GM21723 (cell line): Measurements from ENCODE around the gene SLC4A1.

Experiments
- ATAC-seq: cut with Tn5 transposase; IDR thresholded peaks from one replicate; pipeline ENCODE4 v1.9.1; 2021; ENCODE audit warnings: mild to moderate bottlenecking, moderate library complexity; ENCODE audit not compliant: unreplicated experiment

Gene SLC4A1

GRCh38 chr17:44221084-44221861, 46.7 kb downstream of the SLC4A1 start:
- no peak for ATAC-seq

GRCh38 chr17:44220213-44221083, 47.5 kb downstream of the SLC4A1 start:
- ATAC-seq, result no peak

- peak; percentile 7 for ATAC-seq
These were observed 48.2 kb downstream of the SLC4A1 start, which contains the start of gene UBTF for GRCh38 chr17:44219616-44220212. UBTF (minus strand) TSS chr17:44219675; CDS start chr17:44218229, 1,446 bp downstream.

GRCh38 chr17:44219108-44219615, 48.8 kb downstream of the SLC4A1 start:
- ATAC-seq, result peak; percentile 34

DNA sequence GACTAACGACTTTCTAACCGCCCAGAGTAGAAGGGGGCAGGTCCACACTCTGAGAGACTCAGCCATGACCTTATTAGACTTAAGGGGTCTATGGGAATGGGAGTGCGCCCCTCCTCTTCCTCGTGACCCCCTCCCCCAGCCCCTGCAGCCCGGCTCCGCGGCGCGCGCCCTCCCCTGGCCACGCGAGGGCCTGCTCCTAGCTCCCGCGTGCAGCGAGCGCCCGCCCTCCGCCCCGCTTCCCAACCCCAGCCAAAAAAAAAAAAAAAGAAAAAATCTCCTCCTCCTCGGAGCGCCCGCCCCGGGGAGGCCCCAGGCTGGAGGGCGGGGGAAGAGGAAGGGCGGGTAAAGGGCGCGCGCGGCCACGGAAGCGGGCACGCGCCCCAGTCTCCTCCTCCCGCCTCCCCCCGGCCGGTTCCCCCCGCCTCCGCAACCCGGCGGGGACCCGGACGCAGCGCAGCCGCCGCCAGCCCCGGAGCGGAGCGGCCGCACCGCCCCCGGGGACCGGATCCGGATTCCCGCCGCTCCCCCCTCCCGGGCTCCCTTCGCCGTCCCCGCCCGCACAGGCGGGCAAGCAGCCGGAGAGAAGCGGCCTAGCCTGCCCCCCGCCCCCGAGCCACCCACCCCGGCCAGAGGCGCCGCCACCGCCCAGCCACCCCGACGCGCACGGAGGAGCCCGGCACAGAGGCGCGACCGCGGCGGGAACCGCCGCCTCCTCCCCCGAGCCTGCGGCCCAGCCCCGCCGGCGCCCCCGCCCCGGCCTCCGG, 49.4 kb downstream of the SLC4A1 start:
- ATAC-seq, result peak; percentile 29

DNA sequence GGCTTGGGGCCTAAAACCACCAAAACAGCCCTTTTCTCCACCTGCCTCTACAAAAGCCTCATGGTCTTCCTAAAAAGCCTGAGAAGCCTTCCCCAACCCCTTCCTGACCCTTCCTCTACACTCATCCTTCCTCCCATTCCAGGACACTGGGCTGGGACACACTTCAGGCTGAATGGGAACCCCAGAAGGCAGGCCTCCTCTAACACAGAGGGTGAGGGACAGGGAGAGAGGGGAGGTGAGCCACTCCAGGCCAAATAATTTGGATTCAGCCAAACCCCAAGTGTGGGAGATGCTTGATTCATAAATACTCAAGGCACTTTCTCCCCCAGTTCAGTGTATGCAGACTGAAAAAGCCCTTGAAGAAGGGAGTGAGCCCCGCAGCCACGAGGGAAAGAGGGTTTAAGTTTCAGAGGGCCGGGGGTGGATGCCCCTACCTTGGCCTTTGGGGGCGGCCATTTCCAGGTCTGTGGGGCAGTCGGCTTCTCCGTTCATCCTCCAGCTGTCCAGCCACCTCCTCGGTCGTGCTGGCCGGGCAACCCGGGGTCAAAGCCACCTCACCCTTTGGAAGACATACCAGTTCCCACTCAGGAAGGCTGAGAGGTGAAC, 50.1 kb downstream of the SLC4A1 start:
- peak; percentile 0 for ATAC-seq

- no peak for ATAC-seq
These were observed 51.2 kb downstream of the SLC4A1 start for GRCh38 chr17:44216694-44217093.

- no peak for ATAC-seq
These were observed 51.8 kb downstream of the SLC4A1 start for GRCh38 chr17:44216173-44216572.

- no peak for ATAC-seq
These were observed 53.0 kb downstream of the SLC4A1 start for GRCh38 chr17:44214896-44215295.

GRCh38 chr17:44214230-44214494, 53.8 kb downstream of the SLC4A1 start:
- no peak for ATAC-seq

GRCh38 chr17:44213403-44214229, 54.3 kb downstream of the SLC4A1 start:
- ATAC-seq, result no peak

DNA sequence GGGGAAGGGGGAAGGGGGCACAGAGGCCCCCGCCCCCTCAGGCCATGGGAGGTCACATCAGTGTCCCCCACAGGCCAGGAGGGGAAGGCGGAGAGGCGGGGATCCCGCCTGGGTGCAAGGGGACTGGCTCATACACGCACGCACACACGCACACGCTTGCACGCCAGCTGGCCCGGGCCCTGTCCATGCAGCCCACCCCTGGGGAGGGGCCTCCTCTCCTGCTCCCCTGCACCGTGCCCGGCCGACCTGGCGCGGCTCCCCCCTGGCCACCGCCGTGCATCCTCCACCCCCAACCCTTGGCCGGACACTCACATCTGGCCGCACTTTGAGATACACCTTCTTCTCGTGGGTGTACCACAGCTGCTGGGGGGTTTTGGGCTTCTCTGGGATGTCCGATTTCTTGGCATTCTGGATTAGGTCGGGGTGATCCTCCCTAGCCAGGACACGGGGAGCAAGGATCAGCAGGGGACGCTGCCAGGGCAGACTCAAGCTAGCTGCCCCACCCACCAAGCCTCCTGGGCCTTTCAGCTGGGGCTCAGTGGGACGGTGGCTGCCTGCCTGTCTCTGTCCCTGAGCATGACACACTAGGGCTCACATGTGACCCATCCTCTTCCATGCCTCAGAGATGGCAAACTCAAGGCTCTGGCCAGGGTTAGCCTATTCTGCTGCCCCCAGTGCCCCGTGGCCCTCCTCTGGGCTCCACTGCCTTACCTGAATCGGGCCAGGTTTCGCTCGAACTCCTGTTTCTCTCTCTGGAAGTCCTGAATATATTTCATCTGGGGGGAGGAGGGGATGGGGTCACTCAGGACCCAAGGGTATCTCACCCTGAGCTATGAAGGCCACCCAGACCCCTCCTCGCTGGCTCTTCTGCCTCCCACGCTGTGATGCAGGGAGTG, 55.2 kb downstream of the SLC4A1 start:
- no peak for ATAC-seq

GRCh38 chr17:44211281-44212265, 56.4 kb downstream of the SLC4A1 start:
- no peak for ATAC-seq

DNA sequence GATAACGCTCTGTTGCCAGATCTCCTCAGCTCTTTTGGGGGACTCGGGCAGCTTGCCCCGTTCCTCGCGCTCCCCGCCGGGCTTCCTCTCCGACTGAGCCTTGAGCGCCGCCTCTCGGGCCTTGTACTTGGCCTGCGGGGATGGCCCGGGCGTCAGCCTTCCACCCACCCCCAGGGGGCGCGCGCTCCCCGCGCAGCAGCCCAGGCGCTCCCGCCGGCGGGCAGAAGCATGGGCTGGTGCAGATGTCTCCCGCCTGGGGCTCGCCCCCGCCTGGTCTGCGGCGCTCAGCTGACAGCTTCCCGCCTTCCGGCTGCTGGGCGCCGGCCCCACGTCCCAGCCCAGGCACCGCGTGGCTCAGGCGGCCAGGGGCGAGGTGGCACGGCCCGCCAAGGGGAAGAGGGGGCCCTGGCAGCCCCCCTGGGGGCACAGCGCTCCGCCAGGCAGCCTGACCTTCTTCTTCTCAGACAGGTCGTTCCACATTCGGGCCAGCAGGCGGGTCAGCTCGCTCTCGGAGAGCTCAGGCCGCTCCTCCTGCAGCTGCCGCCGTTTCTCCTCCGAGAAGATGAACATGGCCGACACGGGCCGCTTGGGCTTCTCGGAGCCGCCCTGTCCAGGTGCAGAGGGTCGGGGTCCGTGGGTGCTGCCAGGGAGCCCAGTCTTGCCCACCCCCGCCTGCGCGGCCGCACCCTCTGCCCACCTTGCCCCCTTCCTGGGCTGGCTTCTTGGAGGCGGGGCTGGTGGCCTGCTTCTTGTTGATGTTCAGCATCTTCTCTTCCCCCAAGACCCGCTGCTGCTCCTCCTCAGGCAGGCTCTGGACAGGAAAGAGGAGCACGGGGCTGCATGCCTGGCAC, 57.4 kb downstream of the SLC4A1 start:
- ATAC-seq, result peak; percentile 70

- ATAC-seq, result no peak
These were observed 58.1 kb downstream of the SLC4A1 start for GRCh38 chr17:44209786-44210341.

DNA sequence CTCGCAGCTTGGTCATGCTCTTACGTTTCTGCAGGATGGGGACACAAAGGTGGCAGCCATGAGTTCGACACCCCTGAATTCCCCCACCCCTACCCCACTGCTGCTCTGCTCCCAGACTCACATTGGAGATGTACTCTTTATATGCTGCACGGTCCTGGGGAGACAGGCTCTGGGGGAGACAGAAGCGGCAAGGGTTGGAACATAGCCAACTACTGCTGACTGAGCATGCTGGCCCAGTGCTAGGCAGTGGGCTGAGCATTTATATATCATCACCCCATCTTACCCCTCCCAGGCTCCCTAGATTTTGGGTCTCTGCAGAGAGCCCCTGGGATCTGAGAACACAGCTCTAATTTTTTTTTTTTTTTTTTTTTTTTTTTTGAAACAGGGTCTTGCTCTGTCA, 60.2 kb downstream of the SLC4A1 start:
- no peak for ATAC-seq
